Measurements from ENCODE around the gene STARD7. TPM values are rescaled to one million over a fixed set of nuclear protein-coding genes. Genes with fewer than 3 reads are reported as not detected.

STARD7 gene
- polyA plus RNA-seq, 4 donors, result 44.5 to 123 (median 66.7) TPM

DNA sequence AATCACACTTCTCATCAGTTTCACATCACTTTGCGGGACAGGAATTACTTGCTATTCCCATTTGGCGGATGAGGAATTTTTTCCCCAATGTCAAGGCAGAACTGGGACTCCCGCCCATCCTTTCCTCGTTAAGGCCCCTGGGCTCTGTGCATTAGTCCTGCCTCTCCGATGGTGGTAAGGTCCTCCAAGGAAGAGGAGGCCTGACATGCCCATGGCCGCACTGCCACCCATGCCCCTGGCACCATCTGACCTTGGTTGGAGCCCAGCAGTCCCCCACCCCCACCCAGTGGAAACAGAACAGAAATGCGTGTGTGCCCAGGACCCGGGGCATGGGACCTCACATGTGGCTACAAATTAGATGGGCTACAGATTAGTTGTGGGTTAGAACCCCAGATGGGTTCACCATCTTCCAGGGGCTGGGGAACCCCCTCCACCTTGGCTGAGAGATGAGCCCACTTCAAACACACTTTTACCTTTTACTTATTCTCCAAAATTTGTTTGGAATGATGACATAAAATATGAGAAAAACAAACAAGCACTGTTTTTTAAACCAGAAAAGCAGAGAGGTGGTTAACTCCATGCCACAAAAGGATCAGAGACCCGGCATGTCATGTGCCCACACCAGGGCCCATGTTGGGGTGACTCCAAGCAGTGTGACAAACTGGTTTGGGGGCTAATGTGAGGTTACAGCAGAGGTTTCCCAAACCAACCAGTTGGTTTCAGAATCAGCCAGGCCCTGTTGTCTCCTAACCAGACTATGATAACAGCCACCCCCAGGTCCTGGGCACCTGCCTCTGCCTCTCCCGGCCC is 52.4 kb downstream of the STARD7 start:
- 81 to 84% (median 83%) methylated on average over 10 of the region's 10 CpGs for WGBS, 3 donors
- Histone ChIP-seq H3K36me3 (ENCODE audit: control insufficient read depth in 3 of 3, insufficient read depth in 2 of 3, low read depth in 1 of 3, low read length in 3 of 3) (no peaks in the 10 kb centered on the region), H3K4me3 (ENCODE audit: low read depth in 1 of 3, low read length in 3 of 3) (no peak overlapping the region), H3K27ac (ENCODE audit: low read depth in 1 of 3, low read length in 2 of 3) (no peak overlapping the region), H3K4me1 (ENCODE audit: control insufficient read depth in 3 of 3, insufficient read depth in 2 of 3, low read depth in 1 of 3, low read length in 2 of 3) (peaks cover 0 to 7% (median 0%) of the 10 kb centered on the region in 3 donors), H3K27me3 (ENCODE audit: control insufficient read depth in 3 of 3, insufficient read depth in 3 of 3, low read length in 3 of 3) (no peaks in the 10 kb centered on the region), H3K9me3 (ENCODE audit: control insufficient read depth in 2 of 2, insufficient read depth in 1 of 2, low read depth in 1 of 2, low read length in 1 of 2) (no peaks in the 10 kb centered on the region)
- FAIRE-seq, result no peak
- no peak for DNase-seq

DNA sequence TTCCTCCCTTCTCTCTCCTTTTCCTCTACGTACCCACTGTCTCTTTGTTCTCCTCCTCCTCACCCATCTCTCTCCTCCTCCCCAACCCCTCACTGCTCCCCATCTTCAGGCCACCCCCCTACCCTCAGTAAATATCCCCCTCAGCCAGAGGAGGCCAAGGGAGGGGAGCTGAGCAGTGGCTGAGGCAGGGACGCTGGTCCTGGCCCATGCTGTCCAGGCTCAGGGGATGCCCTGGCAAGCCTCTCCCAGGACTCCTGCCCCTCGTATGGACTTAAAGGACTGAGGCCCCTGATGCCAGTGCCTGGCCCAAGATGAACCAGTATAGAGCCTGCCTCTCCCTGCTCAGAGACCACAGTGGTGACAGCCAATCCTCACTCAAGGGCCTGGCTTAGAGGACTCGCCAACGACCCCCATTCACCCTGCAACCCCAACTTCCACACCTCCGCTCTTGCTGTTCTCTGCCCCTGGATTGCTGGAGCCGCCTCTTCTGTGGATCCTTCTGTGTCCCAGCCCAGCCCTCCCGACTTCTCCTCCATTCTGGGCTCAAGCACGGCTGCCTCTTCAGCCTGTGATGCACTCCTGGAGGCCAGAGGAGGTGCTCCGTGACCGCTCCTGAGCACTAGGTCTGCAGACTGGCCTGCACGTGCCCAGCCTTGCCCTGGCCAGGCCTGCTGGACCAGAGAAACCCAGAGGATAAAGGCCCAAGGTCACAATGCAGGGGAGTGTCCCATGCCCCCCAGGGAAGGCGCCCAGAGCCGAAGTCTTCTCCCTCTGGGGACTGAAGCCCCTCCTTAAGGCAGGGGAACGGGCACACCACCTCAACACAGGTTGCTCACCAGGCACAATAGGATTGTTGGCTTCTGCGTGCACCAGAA is 53.9 kb downstream of the STARD7 start:
- no peak for FAIRE-seq

DNA sequence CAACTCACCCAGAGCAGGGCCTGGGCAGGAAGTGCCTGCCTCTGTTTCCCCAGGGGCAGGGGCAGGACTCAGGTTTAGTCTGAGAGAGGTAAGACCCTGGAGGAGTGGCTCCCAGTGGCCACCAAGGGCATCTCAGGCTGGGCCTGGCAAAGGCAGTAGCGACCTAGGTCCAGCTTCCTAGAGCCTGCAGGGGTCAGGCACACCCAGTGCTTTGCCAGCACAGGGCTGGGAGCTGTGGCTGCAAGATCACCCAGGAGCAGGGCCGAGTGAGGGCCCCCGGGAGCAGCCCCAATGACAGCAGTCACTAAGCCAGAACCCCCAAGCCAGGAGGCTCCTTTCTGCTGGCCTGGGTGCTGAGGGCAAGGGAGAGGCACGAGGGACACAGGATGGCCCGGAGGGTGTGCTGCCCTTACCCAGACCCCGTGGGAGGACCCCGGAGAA is 54.6 kb downstream of the STARD7 start:
- WGBS, 3 donors, result 62 to 79% (median 69%) methylated on average over 6 to 7 of the region's 7 CpGs
- DNase-seq, result no peak
- no peak for FAIRE-seq
- Histone ChIP-seq H3K27me3 (ENCODE audit: control insufficient read depth in 3 of 3, insufficient read depth in 3 of 3, low read length in 3 of 3) (no peaks in the 10 kb centered on the region), H3K36me3 (ENCODE audit: control insufficient read depth in 3 of 3, insufficient read depth in 2 of 3, low read depth in 1 of 3, low read length in 3 of 3) (no peaks in the 10 kb centered on the region), H3K9me3 (ENCODE audit: control insufficient read depth in 2 of 2, insufficient read depth in 1 of 2, low read depth in 1 of 2, low read length in 1 of 2) (no peaks in the 10 kb centered on the region), H3K4me1 (ENCODE audit: control insufficient read depth in 3 of 3, insufficient read depth in 2 of 3, low read depth in 1 of 3, low read length in 2 of 3) (peaks cover 0 to 8% (median 0%) of the 10 kb centered on the region in 3 donors), H3K4me3 (ENCODE audit: low read depth in 1 of 3, low read length in 3 of 3) (no peak overlapping the region), H3K27ac (ENCODE audit: low read depth in 1 of 3, low read length in 2 of 3) (no peak overlapping the region)

More for the DNA sequence above, 53.9 kb downstream of the STARD7 start:
- Histone ChIP-seq H3K27me3 (ENCODE audit: control insufficient read depth in 3 of 3, insufficient read depth in 3 of 3, low read length in 3 of 3) (no peaks in the 10 kb centered on the region), H3K27ac (ENCODE audit: low read depth in 1 of 3, low read length in 2 of 3) (no peak overlapping the region), H3K4me1 (ENCODE audit: control insufficient read depth in 3 of 3, insufficient read depth in 2 of 3, low read depth in 1 of 3, low read length in 2 of 3) (peaks cover 0 to 7% (median 0%) of the 10 kb centered on the region in 3 donors), H3K4me3 (ENCODE audit: low read depth in 1 of 3, low read length in 3 of 3) (no peak overlapping the region), H3K9me3 (ENCODE audit: control insufficient read depth in 2 of 2, insufficient read depth in 1 of 2, low read depth in 1 of 2, low read length in 1 of 2) (no peaks in the 10 kb centered on the region), H3K36me3 (ENCODE audit: control insufficient read depth in 3 of 3, insufficient read depth in 2 of 3, low read depth in 1 of 3, low read length in 3 of 3) (no peaks in the 10 kb centered on the region)
- DNase-seq, result no peak
- WGBS, 3 donors, result 87 to 91% (median 89%) methylated on average over 13 to 16 of the region's 16 CpGs

DNA sequence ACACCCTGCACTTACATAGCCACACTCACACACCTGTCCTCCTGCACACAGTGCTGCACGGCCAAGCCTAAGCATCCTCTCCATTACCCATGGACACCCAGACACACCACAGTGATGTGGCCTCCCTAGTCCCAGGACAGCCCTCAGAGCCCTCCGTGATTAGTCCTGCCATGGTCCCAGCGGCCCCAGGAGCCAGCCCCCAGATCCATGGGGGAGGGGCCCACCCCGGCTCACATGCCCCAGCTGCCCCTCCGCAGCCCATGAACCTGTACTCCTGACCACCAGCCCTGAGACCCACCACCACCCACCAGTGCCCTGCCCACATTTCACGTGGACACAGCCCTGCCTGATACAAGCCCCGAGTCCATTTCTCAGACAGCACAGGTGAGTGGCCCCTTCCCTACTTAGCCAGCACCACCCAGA is 55.3 kb downstream of the STARD7 start:
- H3K4me1 ChIP-seq (ENCODE audit: control insufficient read depth in 3 of 3, insufficient read depth in 2 of 3, low read depth in 1 of 3, low read length in 2 of 3), result peaks cover 0 to 10% (median 0%) of the 10 kb centered on the region in 3 donors
- no peak for FAIRE-seq
- no peak overlapping the region for H3K27ac ChIP-seq (ENCODE audit: low read depth in 1 of 3, low read length in 2 of 3)
- H3K4me3 ChIP-seq (ENCODE audit: low read depth in 1 of 3, low read length in 3 of 3), result no peak overlapping the region
- H3K9me3 ChIP-seq (ENCODE audit: control insufficient read depth in 2 of 2, insufficient read depth in 1 of 2, low read depth in 1 of 2, low read length in 1 of 2), result no peaks in the 10 kb centered on the region
- no peaks in the 10 kb centered on the region for H3K36me3 ChIP-seq (ENCODE audit: control insufficient read depth in 3 of 3, insufficient read depth in 2 of 3, low read depth in 1 of 3, low read length in 3 of 3)
- H3K27me3 ChIP-seq (ENCODE audit: control insufficient read depth in 3 of 3, insufficient read depth in 3 of 3, low read length in 3 of 3), result no peaks in the 10 kb centered on the region
- WGBS, 3 donors, result 85 to 93% (median 90%) methylated on average over 7 of the region's 7 CpGs
- no peak for DNase-seq

DNA sequence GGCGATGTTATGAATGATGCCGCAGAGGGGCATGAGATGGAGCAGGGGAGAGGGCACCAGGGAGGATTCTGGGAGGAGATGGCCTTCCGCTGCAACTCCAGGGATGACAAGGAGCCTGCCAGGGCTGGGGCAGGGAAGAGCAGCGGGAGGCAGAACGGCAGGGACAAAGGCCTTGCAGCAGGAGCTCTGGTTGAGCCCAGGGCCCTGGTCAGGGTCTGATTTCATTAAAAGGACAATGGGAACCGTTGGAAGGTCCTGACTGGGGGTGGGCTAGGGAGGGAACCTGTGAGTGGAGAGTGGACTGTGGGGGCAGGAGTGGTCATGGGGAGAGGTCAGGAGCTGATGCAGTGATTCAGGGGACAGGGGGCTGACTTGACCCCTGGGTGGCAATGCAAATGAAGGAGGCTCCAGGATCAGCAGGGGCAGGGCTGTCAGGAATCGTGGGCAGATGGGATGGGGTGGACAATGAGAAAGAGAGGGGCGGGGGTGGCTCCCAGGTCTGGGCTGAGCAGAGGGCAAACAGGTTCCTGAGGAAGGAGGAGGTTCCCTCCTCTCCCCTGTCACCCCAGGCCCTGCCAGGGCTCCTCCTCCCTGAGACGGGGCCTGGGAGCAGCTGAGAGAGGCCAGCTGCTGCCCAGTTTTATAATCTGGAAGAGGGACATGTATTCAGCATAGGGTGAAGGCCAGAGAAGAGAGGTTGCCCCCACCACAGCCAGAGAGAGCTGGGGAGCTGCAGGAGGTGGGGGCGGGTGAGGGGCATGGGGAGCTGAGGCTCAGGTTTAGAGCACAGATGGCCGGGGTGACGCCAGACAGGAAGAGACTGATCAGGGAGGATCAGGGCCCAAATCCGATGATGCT is 56.1 kb downstream of the STARD7 start:
- Histone ChIP-seq H3K27ac (ENCODE audit: low read depth in 1 of 3, low read length in 2 of 3) (no peak overlapping the region), H3K4me3 (ENCODE audit: low read depth in 1 of 3, low read length in 3 of 3) (no peak overlapping the region), H3K4me1 (ENCODE audit: control insufficient read depth in 3 of 3, insufficient read depth in 2 of 3, low read depth in 1 of 3, low read length in 2 of 3) (peaks cover 0 to 7% (median 0%) of the 10 kb centered on the region in 3 donors), H3K36me3 (ENCODE audit: control insufficient read depth in 3 of 3, insufficient read depth in 2 of 3, low read depth in 1 of 3, low read length in 3 of 3) (no peaks in the 10 kb centered on the region), H3K9me3 (ENCODE audit: control insufficient read depth in 2 of 2, insufficient read depth in 1 of 2, low read depth in 1 of 2, low read length in 1 of 2) (no peaks in the 10 kb centered on the region), H3K27me3 (ENCODE audit: control insufficient read depth in 3 of 3, insufficient read depth in 3 of 3, low read length in 3 of 3) (no peaks in the 10 kb centered on the region)
- 75 to 81% (median 80%) methylated on average over 13 of the region's 13 CpGs for WGBS, 3 donors
- DNase-seq (no peak), FAIRE-seq (no peak)

DNA sequence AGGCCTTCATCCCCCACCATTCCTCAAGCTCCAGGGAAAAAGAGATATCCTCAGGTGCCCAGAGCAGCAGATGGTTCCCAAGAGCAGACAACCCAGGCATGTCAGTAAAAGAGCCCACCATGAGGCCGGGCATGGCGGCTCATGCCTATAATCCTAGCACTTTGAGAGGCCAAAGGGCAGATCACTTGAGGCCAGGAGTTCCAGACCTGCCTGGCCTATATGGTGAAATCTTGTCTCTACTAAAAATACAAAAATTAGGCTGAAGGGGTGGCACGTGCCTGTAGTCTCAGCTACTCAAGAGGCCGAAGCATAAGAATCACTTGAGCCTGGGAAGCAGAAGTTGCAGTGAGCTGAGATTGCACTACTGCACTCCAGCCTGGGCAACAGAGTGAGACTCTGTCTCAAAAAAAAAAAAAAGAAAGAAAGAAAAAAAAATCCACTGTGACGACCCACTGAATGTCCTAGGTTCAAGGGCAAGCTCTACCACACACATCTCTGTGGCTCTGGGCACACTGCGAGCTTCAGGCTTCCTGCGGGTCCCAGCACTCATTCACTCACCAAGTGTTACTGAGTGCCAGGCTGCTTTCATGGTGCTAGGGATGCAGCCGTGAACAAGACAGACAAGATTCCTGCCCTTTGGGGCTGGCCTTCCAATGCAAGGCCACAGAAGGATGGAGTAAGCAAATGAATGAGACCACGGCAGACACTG is 56.9 kb downstream of the STARD7 start:
- Histone ChIP-seq H3K27me3 (ENCODE audit: control insufficient read depth in 3 of 3, insufficient read depth in 3 of 3, low read length in 3 of 3) (no peaks in the 10 kb centered on the region), H3K4me1 (ENCODE audit: control insufficient read depth in 3 of 3, insufficient read depth in 2 of 3, low read depth in 1 of 3, low read length in 2 of 3) (peaks cover 0 to 11% (median 0%) of the 10 kb centered on the region in 3 donors), H3K9me3 (ENCODE audit: control insufficient read depth in 2 of 2, insufficient read depth in 1 of 2, low read depth in 1 of 2, low read length in 1 of 2) (no peaks in the 10 kb centered on the region), H3K4me3 (ENCODE audit: low read depth in 1 of 3, low read length in 3 of 3) (no peak overlapping the region), H3K27ac (ENCODE audit: low read depth in 1 of 3, low read length in 2 of 3) (no peak overlapping the region), H3K36me3 (ENCODE audit: control insufficient read depth in 3 of 3, insufficient read depth in 2 of 3, low read depth in 1 of 3, low read length in 3 of 3) (no peaks in the 10 kb centered on the region)
- no peak for FAIRE-seq
- 86 to 90% (median 86%) methylated on average over 9 of the region's 9 CpGs for WGBS, 3 donors
- no peak for DNase-seq

DNA sequence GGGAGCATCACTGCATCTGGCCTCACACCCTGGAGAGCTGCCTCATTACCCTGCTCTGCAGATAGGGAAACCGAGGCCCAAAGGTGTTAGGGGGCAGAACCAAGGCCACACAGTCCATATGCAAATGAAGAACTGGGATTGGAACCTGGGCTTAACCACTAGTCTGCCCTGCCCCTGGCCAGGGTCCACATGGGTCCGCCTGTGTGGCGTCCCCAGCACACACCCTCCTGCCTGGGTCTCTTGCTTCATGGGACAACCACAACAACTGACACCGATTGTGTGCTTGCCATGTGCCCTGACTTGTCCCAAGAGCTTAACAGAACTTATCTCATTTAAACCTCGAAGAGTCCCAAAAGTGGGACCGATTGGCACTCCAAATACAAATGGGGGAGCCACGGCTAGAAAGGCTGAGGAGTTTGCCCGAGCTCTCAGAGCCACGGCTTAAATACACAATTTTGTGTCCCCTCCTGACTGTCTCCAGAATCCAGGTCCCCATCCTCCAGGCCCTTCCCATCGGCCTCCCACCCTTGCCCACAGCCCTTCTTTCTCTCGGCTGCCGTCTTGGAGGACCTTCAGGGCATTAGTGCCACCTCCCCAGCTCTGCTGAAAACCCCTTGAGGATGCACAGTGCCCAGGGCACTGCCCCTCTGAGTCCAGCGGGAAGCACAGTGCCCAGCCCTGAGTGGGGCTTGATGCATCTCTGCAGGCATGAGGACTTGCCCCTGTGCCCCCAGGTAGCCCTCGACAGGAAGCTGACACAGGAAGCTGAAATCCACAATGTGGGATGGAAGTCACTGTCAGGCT is 57.6 kb downstream of the STARD7 start:
- Histone ChIP-seq H3K27me3 (ENCODE audit: control insufficient read depth in 3 of 3, insufficient read depth in 3 of 3, low read length in 3 of 3) (no peaks in the 10 kb centered on the region), H3K4me3 (ENCODE audit: low read depth in 1 of 3, low read length in 3 of 3) (no peak overlapping the region), H3K4me1 (ENCODE audit: control insufficient read depth in 3 of 3, insufficient read depth in 2 of 3, low read depth in 1 of 3, low read length in 2 of 3) (peaks cover 0 to 19% (median 0%) of the 10 kb centered on the region in 3 donors), H3K27ac (ENCODE audit: low read depth in 1 of 3, low read length in 2 of 3) (no peak overlapping the region), H3K9me3 (ENCODE audit: control insufficient read depth in 2 of 2, insufficient read depth in 1 of 2, low read depth in 1 of 2, low read length in 1 of 2) (no peaks in the 10 kb centered on the region), H3K36me3 (ENCODE audit: control insufficient read depth in 3 of 3, insufficient read depth in 2 of 3, low read depth in 1 of 3, low read length in 3 of 3) (no peaks in the 10 kb centered on the region)
- WGBS, 3 donors, result 92 to 95% (median 93%) methylated on average over 14 of the region's 14 CpGs
- DNase-seq (no peak), FAIRE-seq (no peak)
